GM10266 (cell line): Measurements from ENCODE around the gene SEC23B.

Source experiments
- DNase-seq: peaks from one replicate; pipeline ENCODE4 v3.0.0; 2012; ENCODE audit errors: extremely low spot score
- TF ChIP-seq, protein P1 (sequence below): IDR thresholded peaks from 2 replicates; pipeline ENCODE4 v1.5.1; 2012; ENCODE audit warnings: mild to moderate bottlenecking, low read depth; ENCODE audit not compliant: control insufficient read depth, insufficient read depth; ENCODE audit errors: missing control alignments

Gene SEC23B

DNA sequence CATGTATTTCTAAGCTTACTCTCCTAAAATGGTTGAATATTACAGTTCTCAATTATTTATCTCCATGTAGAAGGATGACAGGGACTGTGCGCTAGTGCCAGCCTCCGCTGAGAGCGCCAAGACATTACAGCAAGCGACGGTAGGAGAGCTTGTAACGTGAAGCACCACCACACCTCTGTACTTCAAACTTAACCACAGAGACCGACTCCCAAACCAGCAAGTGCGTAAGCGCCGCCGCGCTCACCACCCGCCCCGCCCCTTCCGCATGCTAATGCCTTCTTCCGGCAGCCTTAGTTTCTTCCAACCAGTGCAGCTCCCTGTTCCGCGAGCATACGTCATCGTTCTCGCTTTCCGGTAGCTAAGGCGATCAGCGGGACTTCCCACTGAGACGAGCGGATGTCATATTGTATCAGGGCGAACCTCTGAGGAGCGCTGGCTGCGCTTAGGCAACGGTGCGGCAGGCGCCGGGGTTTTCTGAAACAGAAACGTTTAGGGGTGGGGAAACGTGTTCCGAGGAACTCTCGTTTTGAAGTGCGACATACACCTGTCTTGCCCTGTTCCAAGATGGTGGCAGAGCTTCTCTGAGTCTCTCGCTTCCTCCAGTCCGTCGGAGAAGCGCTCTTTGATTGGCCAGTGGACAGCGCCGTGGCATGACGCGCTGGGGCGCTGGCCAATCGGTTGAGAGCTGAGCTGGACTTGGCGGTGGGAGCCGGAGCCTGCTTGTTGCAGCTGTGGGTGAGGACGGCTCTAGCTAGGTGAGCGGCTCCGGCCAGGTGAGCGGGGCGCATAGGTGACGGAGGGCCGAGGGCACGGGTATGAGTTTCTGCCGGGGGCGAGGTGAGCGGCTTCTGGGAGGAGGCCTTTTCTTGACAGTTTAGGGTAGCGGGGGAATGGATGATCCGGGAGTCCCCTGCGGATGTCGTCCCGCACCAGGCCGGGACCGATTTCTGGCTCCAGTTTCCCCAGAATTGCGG, at the start of gene SEC23B:
Gene SEC23B (plus strand): TSS at position 723 of the 974 bp plus-strand sequence. CDS start 2,896 bp downstream, outside the sequence.
- TF ChIP-seq, protein P1, sequence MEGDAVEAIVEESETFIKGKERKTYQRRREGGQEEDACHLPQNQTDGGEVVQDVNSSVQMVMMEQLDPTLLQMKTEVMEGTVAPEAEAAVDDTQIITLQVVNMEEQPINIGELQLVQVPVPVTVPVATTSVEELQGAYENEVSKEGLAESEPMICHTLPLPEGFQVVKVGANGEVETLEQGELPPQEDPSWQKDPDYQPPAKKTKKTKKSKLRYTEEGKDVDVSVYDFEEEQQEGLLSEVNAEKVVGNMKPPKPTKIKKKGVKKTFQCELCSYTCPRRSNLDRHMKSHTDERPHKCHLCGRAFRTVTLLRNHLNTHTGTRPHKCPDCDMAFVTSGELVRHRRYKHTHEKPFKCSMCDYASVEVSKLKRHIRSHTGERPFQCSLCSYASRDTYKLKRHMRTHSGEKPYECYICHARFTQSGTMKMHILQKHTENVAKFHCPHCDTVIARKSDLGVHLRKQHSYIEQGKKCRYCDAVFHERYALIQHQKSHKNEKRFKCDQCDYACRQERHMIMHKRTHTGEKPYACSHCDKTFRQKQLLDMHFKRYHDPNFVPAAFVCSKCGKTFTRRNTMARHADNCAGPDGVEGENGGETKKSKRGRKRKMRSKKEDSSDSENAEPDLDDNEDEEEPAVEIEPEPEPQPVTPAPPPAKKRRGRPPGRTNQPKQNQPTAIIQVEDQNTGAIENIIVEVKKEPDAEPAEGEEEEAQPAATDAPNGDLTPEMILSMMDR, result no peak
- peak; percentile 89 for DNase-seq

DNA sequence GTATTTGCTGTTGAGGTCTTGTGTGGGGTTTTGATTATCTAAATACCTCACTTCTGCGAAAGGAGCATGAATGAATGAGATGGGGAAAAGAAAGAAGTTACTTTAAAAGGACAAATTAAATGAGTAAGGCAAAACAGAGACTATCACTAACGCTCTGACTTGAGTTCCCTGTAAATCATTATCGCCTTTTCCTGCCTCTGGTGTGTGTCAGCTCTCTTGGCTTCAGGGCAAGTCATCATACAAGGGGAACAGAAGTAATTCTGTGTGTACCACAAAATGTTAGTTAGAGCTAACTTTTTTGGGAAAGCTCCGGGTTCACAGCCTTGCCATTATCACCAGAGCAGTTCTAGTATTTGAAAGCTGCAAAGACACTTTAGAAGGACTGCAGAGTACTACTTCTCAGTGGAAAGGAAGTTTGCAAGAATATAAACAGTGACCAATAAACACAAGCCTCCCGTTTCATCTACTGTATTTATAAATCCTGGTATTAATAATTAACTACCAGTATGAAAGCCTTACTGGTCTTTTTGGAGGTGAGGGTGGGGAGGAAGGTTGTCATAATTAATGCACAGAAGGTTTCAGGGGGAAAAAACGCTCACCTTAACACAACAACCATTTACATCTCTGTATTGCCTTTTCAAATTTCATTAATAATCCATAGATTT, 42.1 kb upstream of the SEC23B start:
- TF ChIP-seq, protein P1, result no peak

DNA sequence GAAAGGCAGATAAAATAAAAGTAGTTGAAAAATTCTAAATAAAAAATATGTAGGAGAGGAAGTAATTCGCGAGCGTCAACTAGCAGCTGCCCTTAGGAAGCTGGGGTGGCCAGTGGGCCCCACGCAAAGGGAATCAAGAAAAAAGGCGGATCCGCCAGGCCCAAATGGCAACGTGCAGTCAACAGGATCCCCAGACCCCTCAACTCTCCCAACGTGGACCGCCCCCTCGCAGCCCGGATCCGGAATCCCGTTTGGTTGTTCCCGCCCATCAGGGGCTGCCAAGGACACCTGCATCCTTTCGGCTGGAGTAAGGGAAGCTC, 41.2 kb upstream of the SEC23B start:
- no peak for DNase-seq
- TF ChIP-seq, protein P1, result no peak

More for the DNA sequence above, 42.1 kb upstream of the SEC23B start:
- no peak for DNase-seq

DNA sequence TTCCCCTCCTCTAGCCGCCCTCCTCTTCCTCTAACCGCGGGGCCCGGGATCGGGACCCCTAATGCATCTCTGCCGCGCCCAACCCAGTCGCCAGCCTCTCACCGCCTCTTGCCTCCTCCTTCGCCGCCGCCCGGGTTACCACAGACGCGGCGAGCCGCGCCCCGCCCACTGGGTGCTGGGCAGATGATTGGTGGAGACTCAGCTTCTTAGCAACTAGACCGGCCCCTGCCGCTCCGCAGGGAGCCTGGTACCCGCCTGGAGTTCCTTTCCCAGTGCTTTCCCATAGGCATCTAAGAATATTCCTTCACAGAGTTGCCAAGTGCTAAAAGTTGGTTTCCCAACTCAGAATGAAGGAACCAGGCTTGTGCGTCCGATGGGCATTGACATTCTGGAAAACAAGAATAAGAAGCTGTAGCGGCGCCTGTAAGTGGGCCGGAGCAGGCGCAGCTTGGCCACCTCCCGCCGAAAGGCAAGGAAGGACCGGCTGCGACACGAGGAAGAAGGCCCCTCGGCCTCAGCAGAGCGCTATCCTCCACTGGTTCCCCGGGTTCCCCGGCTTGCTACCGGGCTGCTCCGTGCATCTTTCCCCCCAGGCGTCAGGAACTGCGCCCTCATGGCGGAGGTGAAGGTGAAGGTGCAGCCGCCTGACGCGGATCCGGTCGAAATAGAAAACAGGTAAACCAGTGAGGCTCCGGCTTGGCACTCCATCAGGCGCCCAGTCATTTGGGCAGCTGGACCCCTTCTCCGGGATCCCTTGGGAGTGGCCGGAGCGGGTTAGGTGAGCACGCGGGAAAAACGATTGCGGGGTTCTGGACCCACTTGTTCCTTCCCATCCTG, 40.6 kb upstream of the SEC23B start, which contains the start of the genes DZANK1 and POLR3F:
Gene DZANK1 (minus strand): TSS at position 137 of the 837 bp plus-strand sequence. CDS start 1,672 bp downstream, outside the sequence.
Gene POLR3F (plus strand): TSS at position 497 of the 837 bp plus-strand sequence. CDS start 117 bp downstream, at position 614.
- peak; percentile 93 for DNase-seq
- TF ChIP-seq, protein P1, result no peak

DNA sequence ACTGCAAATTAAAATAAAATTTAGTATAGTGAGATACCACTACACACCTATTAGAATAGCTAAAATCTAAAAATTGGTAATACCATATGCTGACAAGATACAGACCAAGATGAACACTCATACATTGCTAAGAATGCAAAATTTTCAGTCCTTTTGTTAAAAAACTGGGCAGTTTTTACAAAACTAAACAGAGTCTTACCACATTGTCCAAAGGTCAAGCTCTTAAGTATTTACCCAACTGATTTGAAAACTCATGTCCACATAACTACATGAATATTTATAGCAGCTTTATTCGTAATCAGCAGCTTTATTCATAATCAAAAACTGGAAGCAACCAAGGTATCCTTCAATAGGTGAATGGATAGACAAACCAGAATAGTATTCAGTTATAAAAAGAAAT, 30.5 kb upstream of the SEC23B start:
- TF ChIP-seq, protein P1, result no peak
- no peak for DNase-seq

DNA sequence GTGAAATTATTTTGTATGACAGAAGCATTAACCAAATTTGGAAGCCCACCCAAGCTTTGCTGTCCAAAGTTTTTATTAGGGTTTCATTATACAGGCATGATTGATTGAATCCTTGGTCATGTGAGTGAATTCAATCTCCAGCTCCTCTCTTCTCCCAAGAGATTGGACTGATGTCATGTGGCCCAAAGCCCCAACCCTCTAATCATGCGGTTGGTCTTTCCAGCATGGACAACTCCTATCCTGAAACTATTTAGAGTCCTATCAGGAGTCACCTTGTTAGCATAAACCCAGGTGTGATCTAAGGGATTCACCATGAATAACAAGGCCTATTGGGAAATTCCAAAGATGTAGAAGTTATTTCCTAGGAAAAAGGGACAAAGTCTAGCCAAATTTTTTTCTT, 29.9 kb upstream of the SEC23B start:
- no peak for DNase-seq
- TF ChIP-seq, protein P1, result no peak
